Measurements from ENCODE around the gene AUTS2. TPM values are rescaled to one million over a fixed set of nuclear protein-coding genes. Genes with fewer than 3 reads are reported as not detected.

AUTS2 gene
- polyA plus RNA-seq, 1 experiment, result 0.54 TPM

GRCh38 chr7:70620333-70621055, 1022.2 kb downstream of the AUTS2 start:
- POLR2A ChIA-PET, result no interaction called here
- Histone ChIP-seq H3K36me3 (ENCODE audit: control insufficient read depth, insufficient read depth, low read length) (no peaks in the 10 kb centered on the region), H3K27me3 (ENCODE audit: control insufficient read depth, insufficient read depth, low read length) (no peaks in the 10 kb centered on the region), H3K4me3 (ENCODE audit: low read depth, low read length) (no peak overlapping the region)
- CTCF ChIA-PET, result no interaction called here
- TF ChIP-seq CTCF (IDR thresholded peaks at IDR 0.05; ENCODE audit: insufficient read depth, low read depth, low read length), result no peak
- no peak for DNase-seq (ENCODE audit: low read depth)

DNA sequence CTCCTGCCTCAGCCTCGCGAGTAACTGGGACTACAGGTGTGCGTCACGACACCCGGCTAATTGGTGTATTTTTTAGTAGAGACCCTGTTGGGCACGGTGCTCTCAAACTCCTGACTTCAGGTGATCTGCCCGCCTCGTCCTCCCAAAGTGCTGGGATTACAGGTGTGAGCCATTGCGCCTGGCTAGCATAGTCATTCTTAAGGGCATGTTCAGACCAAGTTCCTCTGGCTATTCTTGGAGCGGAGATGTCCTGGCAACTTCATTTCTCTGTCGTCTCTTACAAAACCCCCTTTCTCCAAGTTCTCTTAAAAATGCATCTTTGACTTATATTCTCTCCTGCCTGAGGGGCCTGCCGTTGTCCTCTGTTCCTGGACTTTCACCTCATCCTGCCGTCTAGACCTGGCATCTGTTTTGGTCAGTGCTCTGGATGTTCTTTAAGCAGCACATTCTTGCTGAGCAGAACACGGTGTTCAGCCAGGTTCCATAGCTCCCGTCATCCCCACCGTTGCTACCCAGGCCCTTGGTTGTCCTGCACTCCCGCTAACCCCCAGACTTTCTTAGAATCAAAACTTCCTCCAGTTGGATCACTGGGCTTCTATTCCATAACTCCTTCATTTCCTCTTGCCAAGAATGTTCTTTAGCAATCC, 1023.8 kb downstream of the AUTS2 start:
- ChIA-PET CTCF (no interaction called here), POLR2A (no interaction called here)
- no peak for TF ChIP-seq CTCF (IDR thresholded peaks at IDR 0.05; ENCODE audit: insufficient read depth, low read depth, low read length)
- Histone ChIP-seq H3K4me3 (ENCODE audit: low read depth, low read length) (no peak overlapping the region), H3K36me3 (ENCODE audit: control insufficient read depth, insufficient read depth, low read length) (no peaks in the 10 kb centered on the region), H3K27me3 (ENCODE audit: control insufficient read depth, insufficient read depth, low read length) (no peaks in the 10 kb centered on the region)
- DNase-seq (ENCODE audit: low read depth), result no peak

- Histone ChIP-seq H3K27me3 (ENCODE audit: control insufficient read depth, insufficient read depth, low read length) (no peaks in the 10 kb centered on the region), H3K4me3 (ENCODE audit: low read depth, low read length) (no peak overlapping the region), H3K36me3 (ENCODE audit: control insufficient read depth, insufficient read depth, low read length) (no peaks in the 10 kb centered on the region)
- TF ChIP-seq CTCF (IDR thresholded peaks at IDR 0.05; ENCODE audit: insufficient read depth, low read depth, low read length), result no peak
- DNase-seq (ENCODE audit: low read depth), result no peak
- ChIA-PET CTCF (no interaction called here), POLR2A (no interaction called here)
Observed at GRCh38 chr7:70622936-70623335, 1024.7 kb downstream of the AUTS2 start.

DNA sequence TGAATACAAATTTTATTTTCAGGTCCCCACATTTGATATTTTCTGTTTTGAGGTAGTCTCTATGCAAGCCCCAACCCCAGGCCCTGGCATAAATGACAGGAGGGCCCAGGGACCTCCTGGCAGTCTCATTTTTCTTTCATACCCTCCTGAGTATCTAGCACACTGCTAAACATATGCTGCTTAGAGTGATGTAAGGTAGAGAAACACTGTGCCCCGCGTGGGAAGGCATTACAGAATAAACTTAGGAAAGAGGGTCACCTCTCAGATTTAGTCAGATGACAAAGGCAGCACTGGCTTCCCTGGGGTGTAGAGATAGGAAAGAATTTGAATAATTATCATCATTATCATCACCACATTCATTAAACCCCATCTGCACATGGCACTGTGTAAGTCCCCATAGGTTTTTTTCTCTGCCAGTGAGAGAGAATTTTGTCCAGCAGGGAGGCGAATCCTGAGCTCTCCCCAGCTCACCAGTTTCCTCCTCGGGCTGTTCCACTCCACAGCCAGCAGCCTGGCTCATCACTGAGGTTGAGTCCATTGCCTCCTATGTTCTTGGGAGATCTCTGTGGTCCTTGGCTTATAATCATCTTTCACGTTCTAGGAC, 1026.3 kb downstream of the AUTS2 start:
- CTCF ChIA-PET, result no interaction called here
- no peak for TF ChIP-seq CTCF (IDR thresholded peaks at IDR 0.05; ENCODE audit: insufficient read depth, low read depth, low read length)
- no peaks in the 10 kb centered on the region for H3K36me3 ChIP-seq (ENCODE audit: control insufficient read depth, insufficient read depth, low read length)
- no peak overlapping the region for H3K4me3 ChIP-seq (ENCODE audit: low read depth, low read length)
- no peaks in the 10 kb centered on the region for H3K27me3 ChIP-seq (ENCODE audit: control insufficient read depth, insufficient read depth, low read length)
- no peak for DNase-seq (ENCODE audit: low read depth)
- POLR2A ChIA-PET, result no interaction called here

DNA sequence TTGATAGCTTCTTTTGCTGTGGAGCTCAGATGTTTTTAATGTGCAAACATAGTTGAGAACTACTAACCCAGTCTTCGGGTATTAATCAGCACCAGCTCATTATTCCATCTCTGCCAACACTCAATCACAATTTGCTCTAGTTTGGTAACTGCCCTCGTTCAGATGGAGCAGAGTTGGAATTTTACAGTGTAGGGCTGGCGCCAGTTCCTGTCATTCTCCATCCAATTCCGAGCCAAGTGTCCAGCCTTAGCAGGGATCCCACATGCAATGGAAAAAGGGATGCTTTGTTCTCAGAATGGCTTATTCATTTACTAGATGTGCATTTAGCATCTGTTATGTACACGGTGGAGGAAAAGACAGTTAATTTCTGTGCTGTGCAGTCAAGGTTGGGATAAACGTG, 1029.2 kb downstream of the AUTS2 start:
- H3K36me3 ChIP-seq (ENCODE audit: control insufficient read depth, insufficient read depth, low read length), result no peaks in the 10 kb centered on the region
- no peak for DNase-seq (ENCODE audit: low read depth)
- CTCF ChIA-PET, result interaction anchor here (1.6 kb wide), 1 partner anchor 93 kb away, joined by 3 read pairs; no protein-coding TSS in a partner anchor
- POLR2A ChIA-PET, result no interaction called here
- no peak overlapping the region for H3K4me3 ChIP-seq (ENCODE audit: low read depth, low read length)
- no peaks in the 10 kb centered on the region for H3K27me3 ChIP-seq (ENCODE audit: control insufficient read depth, insufficient read depth, low read length)
- TF ChIP-seq CTCF (IDR thresholded peaks at IDR 0.05; ENCODE audit: insufficient read depth, low read depth, low read length), result no peak

All from BJ (cell line).